Renal cortical epithelial cell (primary cell): ENCODE data around the gene CCNT1. TPM values are rescaled to one million over a fixed set of nuclear protein-coding genes. Genes with fewer than 3 reads are reported as not detected.
"Not testable (repeated sequence)": the region's sequence is repeated elsewhere in the genome, so short reads cannot be mapped to it uniquely, and the experiment has no call there.

ENCODE experiments used
- DNase-seq: peaks from one replicate; pipeline ENCODE4 v3.0.0-alpha.2; 2011; ENCODE audit warnings: low read depth
- total RNA-seq: library from RNA; depleted of rRNA; stranded (reverse); fragments of >200 nt; gene quantifications from 2 replicates; pipeline ENCODE4 v1.2.3, GENCODE V29; 2014

Gene CCNT1
- 22.6 and 36.4 TPM in 2 replicates for total RNA-seq

DNA sequence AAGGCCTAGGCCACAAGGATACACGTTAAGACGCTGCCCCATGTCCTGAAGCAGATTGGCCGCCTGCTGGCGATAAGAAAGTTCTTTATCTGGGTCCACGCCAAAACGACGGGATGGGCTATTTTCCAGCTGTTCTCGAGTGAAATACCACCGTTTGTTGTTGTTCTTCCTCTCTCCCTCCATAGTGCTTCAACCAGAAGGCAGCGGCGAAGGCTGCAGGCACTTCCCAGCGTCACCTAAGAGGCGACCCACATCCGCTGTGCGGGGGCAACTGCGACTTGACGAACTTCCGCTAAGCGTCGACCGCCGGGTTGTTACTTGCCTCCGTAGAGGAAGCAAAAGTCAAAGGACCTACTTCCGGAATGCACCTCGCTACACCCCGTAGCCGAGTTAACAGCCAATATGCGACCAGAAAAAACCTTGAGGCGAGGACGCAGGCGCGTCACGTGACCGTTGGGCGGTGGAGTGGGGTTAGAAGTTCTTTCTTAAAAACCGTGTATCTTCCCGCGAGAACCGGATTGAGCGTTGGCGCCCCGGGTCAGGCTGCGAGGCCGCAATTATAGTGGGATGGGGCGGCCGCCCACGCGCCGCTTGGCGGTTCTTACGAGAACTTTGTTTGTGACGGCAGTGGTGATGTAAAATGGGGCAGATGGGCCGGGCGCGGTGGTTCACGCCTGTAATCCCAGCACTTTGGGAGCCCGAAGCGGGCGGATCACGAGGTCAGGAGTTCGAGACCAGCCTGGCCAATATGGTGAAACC, at the start of gene CCNT1:
CCNT1 (minus strand) TSS at position 215 of the 759 bp plus-strand sequence; CDS start at position 183, 32 bp downstream.
- DNase-seq = peak; percentile 100

DNA sequence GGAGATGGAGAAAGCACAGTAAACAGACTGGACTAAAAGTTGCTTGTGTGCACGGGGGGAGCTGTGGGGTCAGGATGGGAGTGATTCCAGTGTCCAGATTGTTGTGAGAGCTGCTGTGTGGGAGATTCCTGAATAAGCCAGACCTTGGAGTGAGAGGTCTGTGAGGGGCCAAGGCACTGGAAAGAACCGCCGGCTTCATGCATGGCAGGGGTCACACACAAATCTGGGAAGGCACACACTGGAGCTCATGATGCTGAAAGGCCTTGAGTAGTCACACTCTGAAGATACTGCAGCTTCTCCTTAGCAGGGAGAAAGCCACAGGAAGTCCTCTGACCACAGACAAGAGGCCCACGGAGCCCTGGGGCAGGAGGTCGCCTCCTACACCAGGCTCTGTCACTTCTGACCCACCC, 49.3 kb upstream of the CCNT1 start:
- no peak for DNase-seq

DNA sequence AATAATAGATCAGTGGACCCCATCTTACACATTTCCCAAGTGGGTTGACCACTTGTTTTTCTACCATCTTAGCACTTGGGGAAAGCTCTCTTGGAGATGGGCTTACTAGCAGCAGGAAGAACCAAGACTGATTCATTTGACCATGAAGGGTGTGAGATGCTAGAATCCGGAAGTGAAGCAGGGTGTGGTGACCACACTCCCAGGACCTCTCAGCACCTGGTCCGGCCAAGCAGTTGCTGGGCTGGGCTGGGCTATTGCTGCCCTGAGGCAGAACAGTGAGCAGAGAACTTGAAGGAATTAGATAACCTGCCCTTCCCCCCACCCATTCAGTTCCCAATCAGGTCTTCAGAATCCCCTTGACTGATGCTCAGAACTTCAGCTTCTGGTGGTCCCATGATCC, 48.0 kb upstream of the CCNT1 start:
- peak; percentile 54 for DNase-seq

- DNase-seq = no peak
Observed at GRCh38 chr12:48758737-48759136, 42.2 kb upstream of the CCNT1 start.

DNA sequence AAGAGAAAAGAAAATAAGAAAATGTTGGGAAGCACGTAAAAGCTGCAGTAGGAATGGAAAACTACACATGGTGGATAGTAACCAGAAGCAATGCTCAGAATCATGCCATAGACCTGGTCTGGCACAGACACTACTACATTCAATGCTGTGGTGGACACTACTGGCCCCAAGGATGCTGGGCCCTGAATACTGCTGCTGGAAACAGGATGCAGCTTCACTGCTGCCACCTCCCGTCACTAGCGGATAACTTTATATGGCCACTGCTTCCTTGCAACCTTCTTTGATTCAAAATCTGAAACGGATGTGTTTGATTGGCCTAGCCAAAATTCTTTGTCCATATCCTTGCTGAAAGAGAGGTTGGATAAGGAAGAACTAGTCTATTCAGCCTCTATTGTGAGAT, 41.7 kb upstream of the CCNT1 start:
- DNase-seq = no peak

DNA sequence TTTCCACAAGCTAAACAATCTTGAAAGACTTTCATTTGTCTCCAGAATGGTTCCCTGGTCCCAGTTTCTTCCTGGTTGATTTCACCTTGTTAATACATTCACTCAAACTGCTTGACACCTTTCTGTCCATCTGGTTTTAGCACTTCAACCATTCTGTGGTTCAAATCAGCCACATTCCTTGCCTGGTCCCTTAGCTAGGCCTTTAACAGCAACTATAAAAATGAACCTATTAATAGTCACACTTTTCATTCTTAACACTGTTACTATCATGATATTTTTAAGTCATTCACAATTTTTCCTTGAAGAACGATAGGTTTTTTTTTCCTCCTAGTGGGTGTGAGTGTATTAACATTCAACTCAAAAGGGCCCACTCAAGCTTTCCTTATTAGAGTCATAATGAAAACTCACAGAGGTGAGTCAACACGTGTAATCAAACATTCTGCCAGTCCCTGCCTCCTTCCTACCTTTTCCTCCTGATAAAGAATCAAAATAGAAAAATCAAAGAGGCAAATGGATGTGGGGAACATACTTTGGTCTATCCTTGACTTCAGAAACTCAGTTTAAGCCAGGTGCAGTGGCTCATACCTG, 34.4 kb upstream of the CCNT1 start:
- peak; percentile 60 for DNase-seq

DNA sequence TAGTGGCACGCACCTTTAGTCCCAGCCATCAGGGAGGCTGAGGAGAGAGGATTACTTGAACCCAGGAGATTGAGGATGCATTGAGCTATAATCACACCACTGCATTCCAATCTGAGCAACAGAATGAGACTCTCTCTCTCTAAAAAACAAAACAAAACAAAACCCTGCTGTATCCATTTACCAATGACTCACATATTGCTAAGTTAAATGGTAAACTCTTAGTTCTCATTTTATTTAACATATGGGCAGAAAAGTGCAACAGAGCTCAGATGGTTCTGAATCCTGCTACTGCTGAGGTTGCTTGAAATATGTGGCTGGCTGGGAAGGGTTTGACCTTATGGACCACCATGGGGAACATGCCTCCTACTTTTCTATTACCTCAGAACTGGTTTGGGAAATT, 33.7 kb upstream of the CCNT1 start:
- peak; percentile 64 for DNase-seq

GRCh38 chr12:48744251-48745008, 27.9 kb upstream of the CCNT1 start:
- DNase-seq = no peak

- no peak for DNase-seq
Observed at GRCh38 chr12:48739618-48740269, 23.2 kb upstream of the CCNT1 start.

GRCh38 chr12:48736456-48736855, 19.9 kb upstream of the CCNT1 start:
- DNase-seq = no peak

- no peak for DNase-seq
Observed at GRCh38 chr12:48728807-48729206, 12.3 kb upstream of the CCNT1 start.

GRCh38 chr12:48720737-48721136, 4.2 kb upstream of the CCNT1 start:
- not testable (repeated sequence) for DNase-seq

- not testable (repeated sequence) for DNase-seq
Observed at GRCh38 chr12:48720171-48720570, 3.7 kb upstream of the CCNT1 start.

GRCh38 chr12:48719002-48719401, 2.5 kb upstream of the CCNT1 start:
- DNase-seq = not testable (repeated sequence)

GRCh38 chr12:48717252-48717695, 767 bp upstream of the CCNT1 start:
- DNase-seq = peak; percentile 13

- DNase-seq = no peak
Observed at GRCh38 chr12:48716168-48716492, 377 bp downstream of the CCNT1 start.

DNA sequence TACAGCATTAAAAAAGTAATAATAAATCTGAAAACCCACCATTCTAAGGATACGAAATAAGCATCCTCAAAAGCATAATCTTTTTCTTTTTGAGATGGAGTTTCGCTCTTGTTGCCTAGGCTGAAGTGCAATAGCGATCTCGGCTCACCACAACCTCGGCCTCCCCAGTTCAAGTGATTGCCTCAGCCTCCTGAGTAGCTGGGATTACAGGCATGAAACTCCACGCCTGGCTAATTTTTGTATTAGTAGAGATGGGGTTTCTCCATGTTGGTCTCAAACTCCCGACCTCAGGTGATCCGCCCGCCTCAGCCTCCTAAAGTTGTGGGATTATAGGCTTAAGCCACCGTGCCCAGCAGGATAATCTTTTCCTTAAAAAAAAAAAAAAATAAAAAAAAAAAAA, 4.3 kb downstream of the CCNT1 start:
- no peak for DNase-seq

DNA sequence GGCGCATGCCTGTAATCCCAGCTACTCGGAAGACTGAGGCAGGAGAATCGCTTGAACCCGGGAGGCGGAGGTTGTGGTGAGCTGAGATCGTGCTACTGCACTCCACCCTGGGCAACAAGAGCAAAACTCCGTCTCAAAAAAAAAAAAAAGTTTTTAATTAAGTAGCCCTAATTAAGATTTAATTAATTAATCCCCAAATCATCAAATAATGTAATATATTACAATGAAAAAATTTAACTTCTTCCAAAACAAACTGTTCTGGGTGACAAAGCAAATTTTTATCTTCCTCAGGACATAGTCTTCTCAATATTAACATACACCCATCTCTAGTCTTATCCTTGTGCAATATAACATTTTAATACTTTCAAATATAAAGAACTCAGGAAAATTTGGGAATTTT, 17.7 kb downstream of the CCNT1 start:
- DNase-seq = not testable (repeated sequence)

DNA sequence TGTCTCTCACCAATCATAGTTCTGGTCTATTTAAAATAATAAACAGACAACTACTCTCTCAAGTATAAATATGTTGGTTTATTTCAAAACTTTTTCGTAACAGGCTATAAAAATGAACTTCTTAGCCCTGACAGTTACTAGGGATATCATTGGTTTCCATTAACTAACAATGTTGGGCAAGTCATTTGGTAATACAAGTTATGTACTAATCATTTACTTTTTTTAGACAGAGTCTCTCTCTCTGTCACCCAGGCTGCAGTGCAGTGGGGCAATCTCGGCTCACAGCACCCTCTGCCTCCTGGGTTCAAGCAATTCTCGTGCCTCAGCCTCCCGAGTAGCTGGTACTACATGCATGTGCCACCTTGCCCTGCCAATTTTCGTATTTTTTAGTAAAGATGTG, 19.9 kb downstream of the CCNT1 start:
- no peak for DNase-seq

- DNase-seq = no peak
Observed at GRCh38 chr12:48695859-48696258, 20.6 kb downstream of the CCNT1 start.

GRCh38 chr12:48694038-48694437, 22.5 kb downstream of the CCNT1 start:
- no peak for DNase-seq

- DNase-seq = no peak
Observed at GRCh38 chr12:48693572-48693971, 22.9 kb downstream of the CCNT1 start.
